ENCODE measurements around the gene PKD1L1. TPM values are rescaled to one million over a fixed set of nuclear protein-coding genes. Genes with fewer than 3 reads are reported as not detected.

Gene PKD1L1
- polyA plus RNA-seq, 1 of the 3 experiments (the other 2 are of a cell fraction): 0.10 TPM

DNA sequence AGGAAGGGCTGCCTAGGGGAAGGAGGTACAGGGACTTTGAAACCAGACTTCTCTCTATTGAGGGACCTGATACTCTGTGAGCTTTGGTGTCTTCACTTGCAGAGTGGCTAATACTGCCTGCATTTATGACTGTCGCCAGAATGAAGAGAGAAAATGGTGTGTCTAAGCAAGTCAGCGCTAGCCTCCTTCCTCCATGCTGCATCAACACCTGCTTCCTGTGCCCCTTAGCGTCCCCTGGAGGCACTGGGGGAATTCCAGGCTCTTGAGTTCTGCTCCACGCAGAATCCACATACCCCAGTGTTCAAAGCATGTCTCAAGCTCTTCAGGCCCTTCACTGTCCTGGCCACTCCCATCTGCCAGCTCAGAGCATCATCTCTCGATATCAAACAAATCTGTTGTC, 140.5 kb downstream of the PKD1L1 start:
- ChIA-PET POLR2A (no interaction called here), CTCF (interaction anchor here (0.8 to 7.7 kb wide), 4 partner anchors 10 to 541 kb away, joined by 3 to 55 read pairs (median 16); no protein-coding TSS in a partner anchor)
- Histone ChIP-seq H2AFZ (ENCODE audit: low read depth) (no peak overlapping the region), H3F3A (replicated peaks; ENCODE audit: insufficient read depth) (no peaks in the 10 kb centered on the region), H3K9me2 (no peaks in the 10 kb centered on the region), H4K20me1 (ENCODE audit: insufficient read depth) (no peaks in the 10 kb centered on the region), H3K9me3 (no peaks in the 10 kb centered on the region), H3K27me3 (ENCODE audit: insufficient read depth) (no peaks in the 10 kb centered on the region), H3K4me3 (ENCODE audit: low read depth in 2 of 2, low read length in 1 of 2) (no peak overlapping the region), H3K4me1 (ENCODE audit: control insufficient read depth in 1 of 2, insufficient read depth in 2 of 2, low read depth in 1 of 2, low read length in 1 of 2) (peaks cover 0 to 27% of the 10 kb centered on the region in 2 experiments; a peak in 1 of 4 replicates), H3K79me2 (ENCODE audit: insufficient read depth) (no peaks in the 10 kb centered on the region), H3K27ac (ENCODE audit: low read depth in 2 of 2, low read length in 1 of 2) (no peak overlapping the region), H3K9ac (no peak overlapping the region), H3K4me2 (no peak overlapping the region), H3K36me3 (replicated peaks in 1 of 2; ENCODE audit: control insufficient read depth in 1 of 2, insufficient read depth in 2 of 2, low read length in 1 of 2) (no peaks in the 10 kb centered on the region)
- no peak for DNase-seq
- 94% methylated on average over 4 of the region's 5 CpGs for WGBS (ENCODE audit: low lambda C conversion rate)
- no peak for TF ChIP-seq IRF3 (IDR thresholded peaks at IDR 0.05; ENCODE audit: low read depth, low read length)
- no peak for TF ChIP-seq EP300 (IDR thresholded peaks at IDR 0.05; ENCODE audit: borderline replicate concordance in 1 of 2, low read depth in 1 of 2, low read length in 1 of 2)
- TF ChIP-seq TCF12 (IDR thresholded peaks at IDR 0.05): no peak
- no peak for TF ChIP-seq GABPA (IDR thresholded peaks at IDR 0.05; ENCODE audit: low read depth)
- TF ChIP-seq RAD21 (IDR thresholded peaks at IDR 0.05; ENCODE audit: low read length): no peak
- no peak for TF ChIP-seq RXRA (IDR thresholded peaks at IDR 0.05; ENCODE audit: borderline replicate concordance, low read depth)
- TF ChIP-seq FOSL2 (IDR thresholded peaks at IDR 0.05; ENCODE audit: borderline replicate concordance, low read depth): no peak
- no peak for TF ChIP-seq EZH2phosphoT487 (IDR thresholded peaks at IDR 0.05; ENCODE audit: borderline replicate concordance, low read depth)
- TF ChIP-seq FOXM1 (IDR thresholded peaks at IDR 0.05; ENCODE audit: low read depth): no peak

- Histone ChIP-seq H3K27me3 (ENCODE audit: insufficient read depth) (no peaks in the 10 kb centered on the region), H4K20me1 (ENCODE audit: insufficient read depth) (no peaks in the 10 kb centered on the region), H3K79me2 (ENCODE audit: insufficient read depth) (no peaks in the 10 kb centered on the region), H3K4me3 (ENCODE audit: low read depth in 2 of 2, low read length in 1 of 2) (no peak overlapping the region), H3K4me1 (ENCODE audit: control insufficient read depth in 1 of 2, insufficient read depth in 2 of 2, low read depth in 1 of 2, low read length in 1 of 2) (peaks cover 0 to 27% of the 10 kb centered on the region in 2 experiments; a peak in 1 of 4 replicates), H3K36me3 (replicated peaks in 1 of 2; ENCODE audit: control insufficient read depth in 1 of 2, insufficient read depth in 2 of 2, low read length in 1 of 2) (no peaks in the 10 kb centered on the region), H3K9me2 (no peaks in the 10 kb centered on the region), H3K9me3 (no peaks in the 10 kb centered on the region), H3K9ac (no peak overlapping the region), H3K27ac (ENCODE audit: low read depth in 2 of 2, low read length in 1 of 2) (no peak overlapping the region), H2AFZ (ENCODE audit: low read depth) (no peak overlapping the region), H3K4me2 (no peak overlapping the region), H3F3A (replicated peaks; ENCODE audit: insufficient read depth) (no peaks in the 10 kb centered on the region)
- DNase-seq: no peak
- CTCF ChIA-PET: interaction anchor here (1.9 to 7.7 kb wide), 4 partner anchors 9 to 541 kb away, joined by 5 to 55 read pairs (median 16); no protein-coding TSS in a partner anchor
- 88% methylated on average over 3 of the region's 3 CpGs for WGBS (ENCODE audit: low lambda C conversion rate)
- TF ChIP-seq GATA2 (CRISPR knock-in tag; IDR thresholded peaks at IDR 0.05) (no peak), IRF3 (IDR thresholded peaks at IDR 0.05; ENCODE audit: low read depth, low read length) (no peak), CHD2 (IDR thresholded peaks at IDR 0.05; ENCODE audit: low read length, partially characterized antibody) (no peak), GABPA (IDR thresholded peaks at IDR 0.05; ENCODE audit: low read depth) (no peak), FOSL2 (IDR thresholded peaks at IDR 0.05; ENCODE audit: borderline replicate concordance, low read depth) (no peak), RAD21 (IDR thresholded peaks at IDR 0.05; ENCODE audit: low read length) (no peak), TAF1 (IDR thresholded peaks at IDR 0.05; ENCODE audit: borderline replicate concordance, low read depth, low read length) (no peak), RCOR1 (IDR thresholded peaks at IDR 0.05; ENCODE audit: low read length) (no peak), TEAD4 (IDR thresholded peaks at IDR 0.05; ENCODE audit: borderline replicate concordance, insufficient read depth) (no peak)
- TF ChIP-seq, protein P1, sequence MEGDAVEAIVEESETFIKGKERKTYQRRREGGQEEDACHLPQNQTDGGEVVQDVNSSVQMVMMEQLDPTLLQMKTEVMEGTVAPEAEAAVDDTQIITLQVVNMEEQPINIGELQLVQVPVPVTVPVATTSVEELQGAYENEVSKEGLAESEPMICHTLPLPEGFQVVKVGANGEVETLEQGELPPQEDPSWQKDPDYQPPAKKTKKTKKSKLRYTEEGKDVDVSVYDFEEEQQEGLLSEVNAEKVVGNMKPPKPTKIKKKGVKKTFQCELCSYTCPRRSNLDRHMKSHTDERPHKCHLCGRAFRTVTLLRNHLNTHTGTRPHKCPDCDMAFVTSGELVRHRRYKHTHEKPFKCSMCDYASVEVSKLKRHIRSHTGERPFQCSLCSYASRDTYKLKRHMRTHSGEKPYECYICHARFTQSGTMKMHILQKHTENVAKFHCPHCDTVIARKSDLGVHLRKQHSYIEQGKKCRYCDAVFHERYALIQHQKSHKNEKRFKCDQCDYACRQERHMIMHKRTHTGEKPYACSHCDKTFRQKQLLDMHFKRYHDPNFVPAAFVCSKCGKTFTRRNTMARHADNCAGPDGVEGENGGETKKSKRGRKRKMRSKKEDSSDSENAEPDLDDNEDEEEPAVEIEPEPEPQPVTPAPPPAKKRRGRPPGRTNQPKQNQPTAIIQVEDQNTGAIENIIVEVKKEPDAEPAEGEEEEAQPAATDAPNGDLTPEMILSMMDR (IDR thresholded peaks at IDR 0.05): no peak
- TF ChIP-seq, protein P2, sequence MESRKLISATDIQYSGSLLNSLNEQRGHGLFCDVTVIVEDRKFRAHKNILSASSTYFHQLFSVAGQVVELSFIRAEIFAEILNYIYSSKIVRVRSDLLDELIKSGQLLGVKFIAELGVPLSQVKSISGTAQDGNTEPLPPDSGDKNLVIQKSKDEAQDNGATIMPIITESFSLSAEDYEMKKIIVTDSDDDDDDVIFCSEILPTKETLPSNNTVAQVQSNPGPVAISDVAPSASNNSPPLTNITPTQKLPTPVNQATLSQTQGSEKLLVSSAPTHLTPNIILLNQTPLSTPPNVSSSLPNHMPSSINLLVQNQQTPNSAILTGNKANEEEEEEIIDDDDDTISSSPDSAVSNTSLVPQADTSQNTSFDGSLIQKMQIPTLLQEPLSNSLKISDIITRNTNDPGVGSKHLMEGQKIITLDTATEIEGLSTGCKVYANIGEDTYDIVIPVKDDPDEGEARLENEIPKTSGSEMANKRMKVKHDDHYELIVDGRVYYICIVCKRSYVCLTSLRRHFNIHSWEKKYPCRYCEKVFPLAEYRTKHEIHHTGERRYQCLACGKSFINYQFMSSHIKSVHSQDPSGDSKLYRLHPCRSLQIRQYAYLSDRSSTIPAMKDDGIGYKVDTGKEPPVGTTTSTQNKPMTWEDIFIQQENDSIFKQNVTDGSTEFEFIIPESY (IDR thresholded peaks at IDR 0.05; ENCODE audit: borderline replicate concordance, low read depth): no peak
- POLR2A ChIA-PET: no interaction called here
Observed at GRCh38 chr7:47807126-47807525, 141.1 kb downstream of the PKD1L1 start.

Data from SK-N-SH (cell line).